Erythroblast (primary cell): ENCODE data around the gene RAB27B.
A peak's percentile ranks its signal among the peaks of the same experiment; 100 is the strongest.
"Not testable (repeated sequence)": the region's sequence is repeated elsewhere in the genome, so short reads cannot be mapped to it uniquely, and the experiment has no call there.

ENCODE experiments used
- DNase-seq, 2 experiments: peaks; one replicate each; lab custom pipeline; 2025; lab: John Stamatoyannopoulos, UW
- GATA1 ChIP-seq: IDR thresholded peaks from 2 replicates; pipeline ENCODE4 v1.6.1; 2011; ENCODE audit warnings: low read depth, mild to moderate bottlenecking, control low read depth, low read length, moderate library complexity
- POLR2A ChIP-seq: IDR thresholded peaks from 2 replicates; pipeline ENCODE4 v1.6.1; 2011; ENCODE audit warnings: mild to moderate bottlenecking, low read length

The RAB27B gene

DNA sequence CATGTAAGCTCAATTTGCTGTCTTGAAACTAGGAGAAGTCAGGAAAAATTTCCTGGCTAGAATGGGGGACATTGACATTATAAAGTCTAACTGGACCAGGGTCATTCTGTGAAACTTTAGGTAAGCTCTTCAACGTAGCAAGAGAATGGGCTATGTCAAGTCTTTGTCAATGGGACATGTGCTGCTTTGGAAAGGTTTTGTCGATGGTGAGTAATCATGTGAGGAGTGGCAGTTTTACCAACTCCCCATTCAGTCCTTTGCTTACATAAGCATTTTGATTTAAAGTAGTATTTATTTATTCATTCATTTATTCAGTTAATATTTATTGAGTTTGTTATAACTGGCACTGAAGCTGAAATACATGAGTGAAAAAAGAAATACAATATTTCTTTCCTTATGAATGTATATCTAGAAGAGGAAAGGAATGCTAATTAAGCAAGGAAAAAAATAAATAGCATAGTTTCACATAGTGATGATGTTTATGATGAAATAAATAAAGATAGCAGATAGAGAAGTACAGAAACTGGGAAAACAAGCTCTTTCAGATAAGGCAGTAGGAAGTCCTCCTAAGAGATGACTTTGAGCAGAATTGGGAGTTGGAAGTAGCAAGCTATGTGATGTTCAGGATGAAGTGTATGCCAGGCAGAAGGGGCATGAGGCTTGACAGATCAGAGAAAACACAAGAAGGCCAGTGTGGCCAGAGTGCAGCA lies 25.4 kb upstream of the RAB27B start:
- DNase-seq = no peak
- TF ChIP-seq GATA1 (no peak), POLR2A (no peak)

- TF ChIP-seq POLR2A (no peak), GATA1 (no peak)
- peak; percentile 34 to 67 for DNase-seq
Observed at GRCh38 chr18:54805571-54806334, 22.5 kb upstream of the RAB27B start.

- DNase-seq = no peak
- TF ChIP-seq GATA1 (no peak), POLR2A (no peak)
Observed at GRCh38 chr18:54806526-54806925, 21.8 kb upstream of the RAB27B start.

DNA sequence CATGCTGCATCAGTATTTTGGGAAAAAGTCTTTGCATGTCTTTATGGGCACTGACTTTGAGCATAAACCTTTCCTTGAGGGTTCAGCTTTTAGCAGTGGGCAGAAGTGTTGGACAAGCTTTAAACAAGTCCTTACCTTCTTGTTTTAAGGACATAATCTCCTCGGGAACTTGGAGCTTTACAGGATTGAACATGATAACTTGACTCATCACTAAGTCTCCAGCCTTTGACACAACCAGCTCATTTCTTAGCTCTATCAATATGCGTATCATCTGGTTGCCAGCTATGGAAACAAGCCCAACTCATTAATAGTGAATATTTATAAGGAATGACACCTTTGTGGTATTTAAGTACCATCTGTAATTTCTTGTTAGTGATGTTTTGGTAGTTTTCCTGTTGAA lies 21.0 kb upstream of the RAB27B start:
- no peak for DNase-seq
- TF ChIP-seq GATA1 (no peak), POLR2A (no peak)

DNA sequence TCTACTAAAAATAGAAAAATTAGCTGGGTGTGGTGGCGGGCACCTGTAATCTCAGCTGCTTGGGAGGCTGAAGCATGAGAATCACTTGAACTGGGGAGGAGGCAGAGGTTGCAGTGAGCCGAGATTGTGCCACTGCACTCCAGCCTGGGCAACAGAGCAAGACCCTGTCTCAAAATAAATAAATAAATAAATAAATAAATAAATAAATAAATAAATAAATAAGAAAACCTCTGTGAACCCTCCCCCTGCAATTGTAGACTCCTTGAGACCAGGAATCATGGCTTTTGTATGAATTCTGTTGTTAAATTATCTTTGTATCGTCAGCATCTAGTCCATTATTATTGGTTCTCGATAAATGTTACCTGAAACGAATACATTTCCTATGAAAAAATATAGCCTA lies 17.6 kb upstream of the RAB27B start:
- DNase-seq = not testable (repeated sequence)

GRCh38 chr18:54812885-54813284 lies 15.4 kb upstream of the RAB27B start:
- TF ChIP-seq GATA1 (no peak), POLR2A (no peak)
- no peak for DNase-seq

GRCh38 chr18:54813305-54813704 lies 15.0 kb upstream of the RAB27B start:
- no peak for DNase-seq
- TF ChIP-seq POLR2A = no peak
- no peak for TF ChIP-seq GATA1

DNA sequence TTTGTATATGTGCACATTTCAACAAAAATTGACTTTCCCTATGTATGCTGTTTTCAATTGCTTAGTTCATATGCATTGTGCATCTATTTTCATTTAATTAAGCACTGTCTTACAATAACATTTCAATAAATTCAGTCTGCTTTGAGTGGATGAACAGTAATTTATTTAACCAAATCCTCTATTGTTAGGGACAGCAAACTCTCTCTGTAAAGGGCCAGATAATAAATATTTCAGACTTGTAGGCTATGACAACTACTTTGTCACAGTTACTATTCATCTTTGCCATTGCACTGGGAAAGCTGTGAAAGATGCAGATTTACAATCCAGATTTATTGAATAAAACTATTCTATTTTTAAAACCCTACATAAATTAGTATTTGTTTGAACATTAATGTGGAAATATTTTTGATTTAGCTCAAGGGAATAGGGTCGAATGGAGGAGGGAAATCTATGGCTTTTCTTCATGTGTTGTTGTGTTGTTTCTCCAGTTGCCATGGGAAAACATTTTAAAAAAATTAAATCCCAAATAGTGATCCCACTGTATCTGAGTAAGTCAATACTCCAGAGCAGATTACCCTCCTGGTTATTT lies 14.2 kb upstream of the RAB27B start:
- TF ChIP-seq POLR2A = no peak
- no peak for TF ChIP-seq GATA1
- DNase-seq = no peak

DNA sequence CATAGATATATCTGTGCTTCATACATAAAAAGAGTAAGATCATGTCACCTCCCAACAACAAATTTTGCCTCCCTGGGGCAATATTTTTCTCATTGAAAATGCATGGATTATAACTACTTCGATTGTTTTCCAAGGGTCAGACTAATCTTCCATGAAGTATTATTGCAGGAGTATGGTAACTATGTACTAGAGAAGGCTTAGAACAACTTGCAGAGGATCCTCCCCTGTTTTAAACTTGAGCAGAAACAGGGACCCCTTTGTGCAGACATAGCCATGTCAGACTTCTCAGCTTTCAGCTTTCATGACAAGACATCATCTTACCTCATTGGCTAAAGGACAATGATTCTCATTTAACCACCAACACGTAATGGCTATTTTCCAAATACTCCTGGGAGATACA lies 13.2 kb upstream of the RAB27B start:
- DNase-seq = no peak
- TF ChIP-seq GATA1 (no peak), POLR2A (no peak)

DNA sequence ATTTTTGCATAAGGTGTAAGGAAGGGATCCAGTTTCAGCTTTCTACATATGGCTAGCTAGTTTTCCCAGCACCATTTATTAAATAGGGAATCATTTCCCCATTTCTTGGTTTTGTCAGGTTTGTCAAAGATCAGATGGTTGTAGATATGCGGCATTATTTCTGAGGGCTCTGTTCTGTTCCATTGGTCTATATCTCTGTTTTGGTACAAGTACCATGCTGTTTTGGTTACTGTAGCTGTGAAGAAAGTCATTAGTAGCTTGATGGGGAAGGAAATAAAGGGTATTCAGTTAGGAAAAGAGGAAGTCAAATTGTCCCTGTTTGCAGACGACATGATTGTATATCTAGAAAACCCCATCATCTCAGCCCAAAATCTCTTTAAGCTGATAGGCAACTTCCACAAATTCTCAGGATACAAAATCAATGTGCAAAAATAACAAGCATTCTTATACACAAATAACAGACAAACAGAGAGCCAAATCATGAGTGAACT lies 7.4 kb upstream of the RAB27B start:
- not testable (repeated sequence) for DNase-seq

DNA sequence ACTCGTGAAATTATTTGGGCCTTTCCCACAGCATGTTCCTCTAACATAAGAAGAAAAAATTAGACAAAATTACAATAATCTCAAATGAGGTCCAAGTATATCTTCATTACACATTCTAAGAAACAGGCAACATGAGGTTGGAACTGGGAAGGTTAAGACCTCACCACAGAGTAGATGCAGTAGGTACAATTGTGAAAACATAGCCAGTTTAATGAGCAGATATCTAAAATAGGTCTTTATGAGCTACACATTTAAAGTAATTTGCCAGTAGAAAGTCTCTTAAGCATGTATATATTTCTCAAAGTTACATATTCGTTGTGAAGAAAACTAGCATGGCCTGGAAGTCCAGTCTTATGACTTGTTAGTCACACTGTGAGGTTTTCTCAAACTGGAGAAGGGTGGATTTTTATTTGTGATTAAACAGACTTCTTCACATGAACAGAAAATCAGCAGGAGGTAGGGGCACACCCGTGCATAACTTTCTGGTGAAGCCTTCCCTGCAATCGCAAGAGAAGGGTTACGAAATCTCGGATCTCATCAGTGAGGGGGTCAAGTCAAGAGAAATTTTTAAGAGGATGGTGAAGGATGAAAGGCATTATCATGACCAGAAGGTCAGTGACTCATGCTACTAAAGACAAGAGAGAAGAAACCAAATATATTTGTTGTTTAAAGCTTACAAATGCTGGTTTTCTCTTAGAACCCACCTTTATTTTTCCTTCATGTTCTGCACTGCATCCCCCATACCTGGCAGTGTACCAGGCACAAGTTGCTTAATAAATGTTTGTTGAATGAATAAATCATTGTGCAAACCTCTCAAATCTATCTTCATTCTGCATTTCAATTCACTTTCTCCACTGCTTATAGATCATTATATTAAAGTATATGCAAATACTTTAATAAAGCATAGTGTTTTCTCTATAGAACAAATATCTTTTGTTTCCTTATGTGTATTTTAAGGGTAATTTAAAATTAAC lies 5.1 kb upstream of the RAB27B start:
- TF ChIP-seq POLR2A = no peak
- no peak for TF ChIP-seq GATA1
- DNase-seq = peak; percentile 20 to 34

DNA sequence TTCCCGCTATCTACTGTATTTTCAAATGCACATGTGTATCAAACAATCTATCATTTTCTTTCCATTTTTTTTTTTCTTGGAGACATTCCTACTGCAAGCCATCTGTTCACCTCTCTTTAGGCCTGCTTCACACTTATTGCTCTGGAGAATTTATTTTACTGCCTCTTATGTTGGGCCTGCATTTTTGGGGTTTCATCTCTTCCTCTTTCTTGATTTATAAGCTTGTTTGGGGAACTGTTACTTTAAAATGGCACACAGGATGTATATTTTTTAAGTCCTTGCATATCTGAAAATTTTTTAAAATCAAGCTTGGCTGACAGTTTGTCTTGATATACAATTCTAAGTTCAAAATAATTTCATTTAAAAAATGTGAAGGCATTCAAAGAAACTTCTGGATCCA lies 3.5 kb upstream of the RAB27B start:
- no peak for TF ChIP-seq POLR2A
- TF ChIP-seq GATA1 = no peak
- DNase-seq = no peak

DNA sequence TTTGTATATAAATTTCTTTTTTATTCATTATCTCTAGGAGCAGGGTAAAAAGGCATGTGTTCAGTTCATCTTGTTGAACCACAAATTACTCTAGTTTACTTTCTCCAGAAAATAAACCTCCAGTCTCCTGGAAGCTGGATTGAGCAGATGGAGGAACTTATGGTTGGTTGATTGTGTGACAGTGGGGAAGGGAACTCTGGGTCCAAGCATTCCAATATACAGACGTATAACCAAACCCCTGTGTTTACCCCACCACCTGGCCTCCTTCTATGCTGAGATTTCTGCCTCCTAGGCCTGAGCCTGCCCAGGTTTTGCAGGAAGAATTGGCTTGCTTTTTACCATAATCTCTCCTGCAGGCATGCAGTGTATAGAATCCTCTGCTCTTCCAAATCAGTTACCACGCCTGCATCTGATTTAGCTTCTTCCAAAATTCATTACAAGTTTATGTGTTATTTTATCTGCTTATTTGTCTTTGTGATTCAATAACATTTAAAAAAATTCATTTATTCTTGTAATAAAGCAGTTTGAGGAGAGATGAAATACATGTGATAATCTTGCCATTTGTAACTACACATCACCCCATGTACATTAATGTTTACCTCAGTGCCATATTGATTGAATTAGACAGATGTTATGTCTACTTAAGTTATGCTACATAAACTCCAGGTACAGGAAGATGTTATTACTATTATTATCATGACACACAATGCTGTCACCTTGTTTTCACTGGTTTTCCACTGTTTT lies 2.5 kb upstream of the RAB27B start:
- TF ChIP-seq POLR2A (no peak), GATA1 (no peak)
- no peak for DNase-seq
